Measurements from ENCODE around the gene PRKACG. TPM values are rescaled to one million over a fixed set of nuclear protein-coding genes. Genes with fewer than 3 reads are reported as not detected.
"Not testable (repeated sequence)": the region's sequence is repeated elsewhere in the genome, so short reads cannot be mapped to it uniquely, and the experiment has no call there.

The PRKACG gene
- total RNA-seq, 2 experiments from 2014 or later = not detected

- Mint-ChIP-seq H3K9me3 (no peaks in the 10 kb centered on the region), H3K27ac (no peak overlapping the region), H3K4me1 (ENCODE audit: low read depth) (peaks cover 18% of the 10 kb centered on the region), H3K36me3 (ENCODE audit: low read depth) (no peaks in the 10 kb centered on the region), H3K4me3 (no peak overlapping the region), H3K27me3 (ENCODE audit: low read depth) (no peaks in the 10 kb centered on the region)
- intact Hi-C loops (cut with micrococcal nuclease) = loop anchor here (1.0 to 5.0 kb wide), 8 partner anchors 25 to 415 kb away; a partner anchor contains a TSS
- CTCF ChIA-PET = interaction anchor here (0.7 to 4.8 kb wide), 27 partner anchors 9 to 419 kb away, joined by 3 to 28 read pairs (median 5); a partner anchor contains a TSS
- DNase-seq = no peak
Measured at GRCh38 chr9:68998812-68999211, 15.1 kb downstream of the PRKACG start.

- Mint-ChIP-seq H3K9me3 (no peaks in the 10 kb centered on the region), H3K4me3 (no peak overlapping the region), H3K36me3 (ENCODE audit: low read depth) (no peaks in the 10 kb centered on the region), H3K4me1 (ENCODE audit: low read depth) (peaks cover 18% of the 10 kb centered on the region), H3K27me3 (ENCODE audit: low read depth) (no peaks in the 10 kb centered on the region), H3K27ac (no peak overlapping the region)
- CTCF ChIA-PET = interaction anchor here (0.7 to 4.8 kb wide), 9 partner anchors 24 to 415 kb away, joined by 3 to 28 read pairs (median 5); no protein-coding TSS in a partner anchor
- DNase-seq = no peak
- intact Hi-C loops (cut with micrococcal nuclease) = loop anchor here (5.0 kb wide), 1 partner anchor 146 kb away; no protein-coding TSS in a partner anchor
Measured at GRCh38 chr9:68998385-68998784, 15.5 kb downstream of the PRKACG start.

GRCh38 chr9:68997666-68998065 is 16.2 kb downstream of the PRKACG start:
- Mint-ChIP-seq H3K27ac (no peak overlapping the region), H3K36me3 (ENCODE audit: low read depth) (no peaks in the 10 kb centered on the region), H3K4me1 (ENCODE audit: low read depth) (peaks cover 18% of the 10 kb centered on the region), H3K4me3 (no peak overlapping the region), H3K9me3 (no peaks in the 10 kb centered on the region), H3K27me3 (ENCODE audit: low read depth) (no peaks in the 10 kb centered on the region)
- CTCF ChIA-PET = interaction anchor here (0.5 to 4.8 kb wide), 18 partner anchors 9 to 417 kb away, joined by 3 to 28 read pairs (median 4); no protein-coding TSS in a partner anchor
- no peak for DNase-seq
- intact Hi-C loops (cut with micrococcal nuclease) = loop anchor here (5.0 kb wide), 1 partner anchor 145 kb away; no protein-coding TSS in a partner anchor

GRCh38 chr9:68996462-68996861 is 17.5 kb downstream of the PRKACG start:
- Mint-ChIP-seq H3K4me1 (ENCODE audit: low read depth) (peaks cover 18% of the 10 kb centered on the region), H3K4me3 (peak overlapping the region; percentile 17), H3K27ac (peak overlapping the region; percentile 38), H3K9me3 (no peaks in the 10 kb centered on the region), H3K27me3 (ENCODE audit: low read depth) (no peaks in the 10 kb centered on the region), H3K36me3 (ENCODE audit: low read depth) (no peaks in the 10 kb centered on the region)
- CTCF ChIA-PET = interaction anchor here (1.0 to 4.8 kb wide), 7 partner anchors 12 to 413 kb away, joined by 3 to 28 read pairs (median 4); no protein-coding TSS in a partner anchor
- no peak for DNase-seq
- intact Hi-C loops (cut with micrococcal nuclease) = loop anchor here (5.0 kb wide), 1 partner anchor 144 kb away; no protein-coding TSS in a partner anchor

GRCh38 chr9:68995776-68996175 is 18.1 kb downstream of the PRKACG start:
- CTCF ChIA-PET = interaction anchor here (0.6 to 4.8 kb wide), 7 partner anchors 12 to 424 kb away, joined by 3 to 28 read pairs (median 4); no protein-coding TSS in a partner anchor
- Mint-ChIP-seq H3K9me3 (no peaks in the 10 kb centered on the region), H3K36me3 (ENCODE audit: low read depth) (no peaks in the 10 kb centered on the region), H3K27ac (peak overlapping the region; percentile 38), H3K4me1 (ENCODE audit: low read depth) (peaks cover 18% of the 10 kb centered on the region), H3K27me3 (ENCODE audit: low read depth) (no peaks in the 10 kb centered on the region), H3K4me3 (no peak overlapping the region)
- no peak for DNase-seq
- intact Hi-C loops (cut with micrococcal nuclease) = loop anchor here (5.0 kb wide), 1 partner anchor 143 kb away; no protein-coding TSS in a partner anchor

- Mint-ChIP-seq H3K36me3 (ENCODE audit: low read depth) (no peaks in the 10 kb centered on the region), H3K27ac (no peak overlapping the region), H3K9me3 (no peaks in the 10 kb centered on the region), H3K4me1 (ENCODE audit: low read depth) (peaks cover 8% of the 10 kb centered on the region), H3K4me3 (no peak overlapping the region), H3K27me3 (ENCODE audit: low read depth) (no peaks in the 10 kb centered on the region)
- CTCF ChIA-PET = no interaction called here
- DNase-seq = no peak
- intact Hi-C loops (cut with micrococcal nuclease) = no loop called here
Measured at GRCh38 chr9:68991457-68991856, 22.5 kb downstream of the PRKACG start.

GRCh38 chr9:68986949-68987348 is 27.0 kb downstream of the PRKACG start:
- CTCF ChIA-PET = interaction anchor here (1.5 kb wide), 1 partner anchor 12 kb away, joined by 3 read pairs; no protein-coding TSS in a partner anchor
- not testable (repeated sequence) for H3K36me3 Mint-ChIP-seq (ENCODE audit: low read depth)

GRCh38 chr9:68983522-68984424 is 30.1 kb downstream of the PRKACG start:
- CTCF ChIA-PET = interaction anchor here (0.6 to 1.6 kb wide), 7 partner anchors 9 to 146 kb away, joined by 3 to 10 read pairs (median 4); no protein-coding TSS in a partner anchor
- H3K27ac Mint-ChIP-seq = no peak overlapping the region
- H3K27me3 Mint-ChIP-seq (ENCODE audit: low read depth) = no peaks in the 10 kb centered on the region
- no peak for DNase-seq
- intact Hi-C loops (cut with micrococcal nuclease) = loop anchor here (1.0 kb wide), 1 partner anchor 9 kb away; no protein-coding TSS in a partner anchor
- H3K4me3 Mint-ChIP-seq = no peak overlapping the region
- H3K9me3 Mint-ChIP-seq = no peaks in the 10 kb centered on the region
- peaks cover 28% of the 10 kb centered on the region for H3K4me1 Mint-ChIP-seq (ENCODE audit: low read depth)
- no peaks in the 10 kb centered on the region for H3K36me3 Mint-ChIP-seq (ENCODE audit: low read depth)

More at GRCh38 chr9:68986949-68987348, 27.0 kb downstream of the PRKACG start:
- DNase-seq; H3K27me3 Mint-ChIP-seq (ENCODE audit: low read depth); H3K27ac Mint-ChIP-seq; H3K9me3 Mint-ChIP-seq; H3K4me3 Mint-ChIP-seq; intact Hi-C loops (cut with micrococcal nuclease): not testable (repeated sequence)
- H3K4me1 Mint-ChIP-seq (ENCODE audit: low read depth) = peaks cover 13% of the 10 kb centered on the region

GRCh38 chr9:68983008-68983411 is 30.9 kb downstream of the PRKACG start:
- Mint-ChIP-seq H3K4me3 (no peak overlapping the region), H3K4me1 (ENCODE audit: low read depth) (peaks cover 28% of the 10 kb centered on the region), H3K27ac (no peak overlapping the region), H3K36me3 (ENCODE audit: low read depth) (no peaks in the 10 kb centered on the region), H3K27me3 (ENCODE audit: low read depth) (peaks cover 3% of the 10 kb centered on the region), H3K9me3 (no peaks in the 10 kb centered on the region)
- CTCF ChIA-PET = interaction anchor here (1.0 to 1.6 kb wide), 3 partner anchors 8 to 27 kb away, joined by 3 to 10 read pairs (median 4); no protein-coding TSS in a partner anchor
- DNase-seq = no peak
- intact Hi-C loops (cut with micrococcal nuclease) = no loop called here

- H3K4me1 Mint-ChIP-seq (ENCODE audit: low read depth) = peaks cover 28% of the 10 kb centered on the region
- CTCF ChIA-PET = interaction anchor here (0.7 kb wide), 1 partner anchor 14 kb away, joined by 3 read pairs; no protein-coding TSS in a partner anchor
- intact Hi-C loops (cut with micrococcal nuclease) = no loop called here
Measured at GRCh38 chr9:68981789-68982188, 32.1 kb downstream of the PRKACG start.

GRCh38 chr9:68980341-68980914 is 33.5 kb downstream of the PRKACG start:
- intact Hi-C loops (cut with micrococcal nuclease) = no loop called here

More at GRCh38 chr9:68981789-68982188, 32.1 kb downstream of the PRKACG start:
- no peak for DNase-seq
- H3K27me3 Mint-ChIP-seq (ENCODE audit: low read depth) = peaks cover 3% of the 10 kb centered on the region
- H3K4me3 Mint-ChIP-seq = no peak overlapping the region
- H3K36me3 Mint-ChIP-seq (ENCODE audit: low read depth) = no peaks in the 10 kb centered on the region
- peaks cover 1% of the 10 kb centered on the region for H3K9me3 Mint-ChIP-seq
- no peak overlapping the region for H3K27ac Mint-ChIP-seq

More at GRCh38 chr9:68980341-68980914, 33.5 kb downstream of the PRKACG start:
- peaks cover 35% of the 10 kb centered on the region for H3K4me1 Mint-ChIP-seq (ENCODE audit: low read depth)
- peaks cover 5% of the 10 kb centered on the region for H3K27me3 Mint-ChIP-seq (ENCODE audit: low read depth)
- peaks cover 5% of the 10 kb centered on the region for H3K9me3 Mint-ChIP-seq
- no peaks in the 10 kb centered on the region for H3K36me3 Mint-ChIP-seq (ENCODE audit: low read depth)
- no peak for DNase-seq
- CTCF ChIA-PET = interaction anchor here (0.7 to 1.1 kb wide), 4 partner anchors 17 to 397 kb away, joined by 3 to 5 read pairs (median 3); no protein-coding TSS in a partner anchor
- no peak overlapping the region for H3K27ac Mint-ChIP-seq
- H3K4me3 Mint-ChIP-seq = no peak overlapping the region
